Measurements from ENCODE around the gene ATP13A3.
"Not testable (repeated sequence)": the region's sequence is repeated elsewhere in the genome, so short reads cannot be mapped to it uniquely, and the experiment has no call there.

ATP13A3 gene

GRCh38 chr3:194499516-194499915 lies 12.7 kb upstream of the ATP13A3 start:
- DNase-seq (ENCODE audit: low spot score), result not testable (repeated sequence)

- DNase-seq (ENCODE audit: low spot score), result no peak
Measured at GRCh38 chr3:194497799-194498575, 11.2 kb upstream of the ATP13A3 start.

GRCh38 chr3:194496217-194496919 lies 9.6 kb upstream of the ATP13A3 start:
- DNase-seq (ENCODE audit: low spot score), result no peak

GRCh38 chr3:194494951-194495374 lies 8.2 kb upstream of the ATP13A3 start:
- no peak for DNase-seq (ENCODE audit: low spot score)

- peak; percentile 50 for DNase-seq (ENCODE audit: low spot score)
Measured at GRCh38 chr3:194493995-194494927, 7.5 kb upstream of the ATP13A3 start.

GRCh38 chr3:194492001-194492400 lies 5.2 kb upstream of the ATP13A3 start:
- DNase-seq (ENCODE audit: low spot score), result no peak

- DNase-seq (ENCODE audit: low spot score), result no peak
Measured at GRCh38 chr3:194489736-194490612, 3.2 kb upstream of the ATP13A3 start.

- DNase-seq (ENCODE audit: low spot score), result no peak
Measured at GRCh38 chr3:194488055-194488742, 1.4 kb upstream of the ATP13A3 start.

GRCh38 chr3:194487289-194488054 lies 670 bp upstream of the ATP13A3 start:
- peak; percentile 47 for DNase-seq (ENCODE audit: low spot score)

- peak; percentile 53 for DNase-seq (ENCODE audit: low spot score)
Measured at GRCh38 chr3:194485881-194486539, 792 bp downstream of the ATP13A3 start.

GRCh38 chr3:194485468-194485880 lies 1.3 kb downstream of the ATP13A3 start:
- DNase-seq (ENCODE audit: low spot score), result peak; percentile 43

- no peak for DNase-seq (ENCODE audit: low spot score)
Measured at GRCh38 chr3:194484614-194485013, 2.2 kb downstream of the ATP13A3 start.

- DNase-seq (ENCODE audit: low spot score), result no peak
Measured at GRCh38 chr3:194483850-194484249, 3.0 kb downstream of the ATP13A3 start.

GRCh38 chr3:194482830-194483229 lies 4.0 kb downstream of the ATP13A3 start:
- DNase-seq (ENCODE audit: low spot score), result not testable (repeated sequence)

- DNase-seq (ENCODE audit: low spot score), result no peak
Measured at GRCh38 chr3:194482196-194482593, 4.6 kb downstream of the ATP13A3 start.

- DNase-seq (ENCODE audit: low spot score), result no peak
Measured at GRCh38 chr3:194481525-194482195, 5.1 kb downstream of the ATP13A3 start.

- peak; percentile 51 for DNase-seq (ENCODE audit: low spot score)
Measured at GRCh38 chr3:194481103-194481502, 5.7 kb downstream of the ATP13A3 start.

- no peak for DNase-seq (ENCODE audit: low spot score)
Measured at GRCh38 chr3:194476784-194477183, 10.0 kb downstream of the ATP13A3 start.

- DNase-seq (ENCODE audit: low spot score), result no peak
Measured at GRCh38 chr3:194475978-194476377, 10.8 kb downstream of the ATP13A3 start.

All from AG08396 (cell line).